H1 (cell line): ENCODE data around the gene CCDC152. TPM values are rescaled to one million over a fixed set of nuclear protein-coding genes. Genes with fewer than 3 reads are reported as not detected.

ENCODE experiments used
- E2F6 ChIP-seq: IDR thresholded peaks from 2 replicates; pipeline ENCODE4 v1.6.1; 2012; ENCODE audit warnings: inconsistent platforms
- polyA plus RNA-seq, 7 experiments: library from polyadenylated mRNA; depleted of rRNA in 3 of 7; stranded (reverse) in 5 of 7; unstranded in 2 of 7; fragments of >200 nt in 5 of 7; fragments of 200-250 nt in 2 of 7; gene quantifications; 1 replicate in 5 of 7; 2 replicates in 1 of 7; 4 replicates in 1 of 7; pipeline versions ENCODE4 v1.2.1 to v1.2.3, GENCODE V29; 2011 to 2013; ENCODE audit warnings: missing spikeins in 2 of 7, mixed read lengths in 2 of 7
- total RNA-seq: library from RNA; stranded (reverse); fragmentation: NEBNext Ultra II Directional; extraction: Animal tissue kit (Norgen Biotek cat#: 25700); gene quantifications from 2 replicates; pipeline ENCODE4 v1.2.1, GENCODE V29; 2021

Gene CCDC152
- total and polyA plus RNA-seq, 2 of the 8 experiments (the other 6 are each of a cell fraction or from before 2014, with no cell fraction given): 2.6 to 9.5 TPM

GRCh38 chr5:42804717-42805339 is 48.2 kb downstream of the CCDC152 start (continued):
- no peak for TF ChIP-seq E2F6
